HuH-7 (cell line): Measurements from ENCODE around the gene RBKS.
"Not testable (repeated sequence)": the region's sequence is repeated elsewhere in the genome, so short reads cannot be mapped to it uniquely, and the experiment has no call there.

ENCODE experiments used
- DNase-seq: peaks from one replicate; pipeline ENCODE4 v3.0.0; 2011; ENCODE audit warnings: low spot score

The RBKS gene

DNA sequence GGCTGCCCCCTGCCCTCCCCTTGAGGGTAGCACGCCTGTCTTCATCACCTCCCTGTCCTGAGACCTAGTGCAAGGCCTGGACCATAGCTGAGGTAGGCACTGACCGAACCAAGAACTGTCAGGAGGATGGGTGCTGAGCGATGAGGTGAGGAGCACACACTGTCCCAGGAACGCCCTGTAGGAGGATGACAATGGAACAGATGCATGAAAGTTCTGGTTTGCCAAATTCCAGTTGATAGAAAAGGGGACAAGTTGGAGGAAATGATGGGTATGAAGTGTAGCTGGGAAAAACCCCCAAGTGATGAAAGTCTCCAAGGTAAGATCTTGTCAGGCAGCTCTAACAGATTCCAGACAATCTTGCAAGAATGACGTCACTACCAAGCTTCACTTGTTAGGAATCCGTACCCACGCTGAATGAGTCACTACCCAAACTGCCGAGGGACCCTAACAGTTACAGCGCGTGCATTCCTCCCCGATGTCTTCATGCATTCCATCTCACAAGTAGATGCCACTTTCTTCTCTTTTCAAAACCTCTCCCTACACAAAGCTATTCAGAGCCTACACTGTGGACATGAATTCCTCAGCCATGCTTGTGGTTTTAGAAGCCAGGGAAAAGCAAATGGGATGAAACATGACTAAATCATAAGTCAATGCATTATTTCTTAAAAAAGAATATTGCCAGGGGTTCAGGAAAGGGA lies 91.1 kb downstream of the RBKS start:
- DNase-seq = no peak

DNA sequence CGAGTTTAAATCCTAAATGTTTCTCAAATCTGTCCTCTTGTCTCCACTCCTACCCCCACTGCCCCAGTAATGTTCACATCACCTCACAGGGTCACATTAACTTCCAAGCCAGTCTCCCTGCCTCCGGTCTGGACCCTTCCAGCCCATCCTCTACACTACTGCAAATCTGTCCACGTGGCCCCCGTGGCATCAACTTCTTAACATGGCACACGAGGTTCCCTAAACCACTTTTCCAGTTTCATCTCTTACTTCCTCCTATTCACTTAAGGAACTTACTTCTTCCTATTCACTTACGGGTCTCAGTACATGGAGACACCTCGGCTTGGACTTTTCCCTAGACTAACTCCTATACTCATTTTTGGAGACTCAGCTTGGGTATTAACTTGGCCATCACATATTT lies 91.7 kb downstream of the RBKS start:
- DNase-seq = no peak

DNA sequence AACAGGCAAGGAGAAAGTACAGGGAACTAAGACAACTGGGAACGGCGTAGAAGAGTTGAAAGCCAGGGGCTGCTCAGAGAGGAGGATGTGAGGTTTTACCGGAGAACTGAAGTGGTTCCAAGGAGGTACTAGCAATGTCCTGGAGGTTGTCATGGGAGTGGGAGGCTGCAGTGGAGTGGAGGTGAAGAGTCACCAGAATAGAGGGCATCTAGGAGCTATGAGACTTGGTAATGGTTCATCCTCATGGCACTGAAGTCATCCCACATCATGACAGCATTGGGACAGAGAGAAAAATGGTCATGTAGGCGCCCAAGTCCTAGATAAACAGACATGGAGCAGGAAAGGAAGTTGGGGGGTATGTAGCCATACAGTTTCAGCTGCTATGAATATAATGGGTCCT lies 92.3 kb downstream of the RBKS start:
- DNase-seq = no peak

DNA sequence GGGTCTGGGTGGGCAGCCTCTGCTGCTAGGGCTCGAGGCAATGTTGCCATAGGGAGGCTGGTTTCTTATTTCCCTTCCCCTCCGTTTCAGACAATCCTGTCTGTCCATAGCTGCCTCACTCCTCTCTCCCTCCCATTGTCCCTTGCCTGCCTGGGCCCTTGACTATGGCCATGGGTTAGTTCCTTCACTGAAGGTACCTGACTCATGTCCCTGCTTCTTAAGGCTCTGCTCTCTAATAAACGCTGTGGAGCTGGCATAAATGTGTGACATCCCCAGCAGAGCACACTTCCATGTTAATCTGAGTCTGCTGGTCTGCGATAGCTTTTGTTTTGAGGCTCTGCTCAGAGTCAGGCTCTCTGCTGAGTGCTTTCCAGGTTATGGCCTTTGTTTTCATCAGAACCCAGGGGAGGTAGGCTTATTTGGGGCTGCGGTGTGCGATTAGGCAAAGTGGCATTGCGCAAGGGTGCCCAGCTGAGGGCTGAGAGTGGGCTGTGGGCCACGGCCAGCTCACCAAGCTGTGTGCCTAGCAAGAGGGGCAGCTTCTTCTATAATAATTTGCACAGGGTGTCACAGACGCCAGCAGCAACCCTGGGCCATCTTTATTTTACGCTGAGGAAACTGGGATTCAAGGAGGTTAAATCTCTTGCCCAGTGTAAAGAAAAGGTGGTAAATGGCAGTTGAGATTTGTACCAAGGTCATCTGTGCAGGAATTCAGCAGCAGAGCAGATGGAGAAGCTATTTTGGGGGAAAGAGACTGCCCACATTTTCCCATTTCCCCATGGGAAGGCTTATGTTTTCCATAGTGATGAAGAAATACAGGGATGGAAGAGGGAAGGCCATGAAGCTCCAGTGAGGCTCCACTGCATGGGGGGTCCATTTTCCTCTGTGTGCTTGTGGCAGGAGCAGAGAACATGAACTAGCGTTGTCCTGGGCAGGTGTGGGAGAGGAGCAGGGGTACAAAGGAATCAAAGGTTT lies 93.1 kb downstream of the RBKS start:
- no peak for DNase-seq

GRCh38 chr2:27795868-27796277 lies 94.3 kb downstream of the RBKS start:
- no peak for DNase-seq

DNA sequence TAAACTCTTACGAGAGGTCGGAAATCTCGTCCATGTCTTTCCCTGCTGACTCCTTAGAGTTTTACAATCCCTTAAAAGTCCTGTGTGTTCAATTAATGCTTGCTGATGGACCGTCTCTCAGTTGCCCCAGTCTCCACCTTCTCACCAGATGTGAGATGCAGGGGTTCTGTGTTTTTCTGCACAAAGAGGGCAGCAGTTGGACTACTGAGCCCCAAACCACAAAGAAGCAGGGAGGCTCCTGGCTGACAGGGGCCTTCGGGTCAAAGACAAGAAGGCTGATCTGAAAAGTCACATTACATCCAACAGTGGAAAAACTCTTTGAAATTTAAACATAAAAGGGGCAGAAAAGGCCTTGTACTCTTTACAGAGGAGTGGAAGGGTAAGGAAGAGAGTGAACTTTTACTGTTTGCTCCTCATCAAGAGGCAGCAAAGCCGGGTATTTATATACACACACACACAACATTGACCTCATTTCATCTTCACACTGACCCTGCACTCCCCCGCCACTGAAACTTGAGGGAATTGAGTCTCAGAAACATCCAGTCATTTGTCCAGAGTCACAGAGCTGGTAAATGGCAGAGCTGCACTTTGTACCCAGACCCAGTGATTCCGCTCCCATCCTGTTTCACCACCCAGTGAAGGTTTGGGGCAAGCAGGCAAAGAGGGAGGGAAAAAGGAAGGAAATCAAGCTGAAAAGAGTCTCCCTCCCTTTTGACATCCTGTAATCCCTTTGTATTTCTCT lies 94.9 kb downstream of the RBKS start:
- peak; percentile 13 for DNase-seq

DNA sequence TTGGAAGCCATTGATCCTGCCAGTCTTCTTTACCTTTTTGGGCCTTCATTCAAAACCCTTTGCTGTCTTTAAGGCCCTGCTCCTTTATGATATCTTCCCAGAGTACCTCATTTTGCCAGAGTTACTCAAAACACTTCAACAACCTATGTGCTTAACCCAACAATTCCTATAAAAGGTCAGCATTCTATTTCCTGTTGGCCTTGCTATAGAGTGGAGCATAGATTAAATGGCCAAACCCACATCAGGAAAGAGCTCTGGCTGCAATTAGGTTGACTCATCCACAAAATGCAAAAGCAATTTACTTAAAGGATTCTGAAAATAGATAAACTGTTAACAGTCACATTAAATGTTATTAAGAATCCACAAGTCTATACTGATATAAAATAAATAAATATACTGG lies 97.4 kb downstream of the RBKS start:
- no peak for DNase-seq

- DNase-seq = no peak
These were observed 99.4 kb downstream of the RBKS start for GRCh38 chr2:27790796-27791195.

GRCh38 chr2:27782701-27783100 lies 107.5 kb downstream of the RBKS start:
- DNase-seq = no peak

DNA sequence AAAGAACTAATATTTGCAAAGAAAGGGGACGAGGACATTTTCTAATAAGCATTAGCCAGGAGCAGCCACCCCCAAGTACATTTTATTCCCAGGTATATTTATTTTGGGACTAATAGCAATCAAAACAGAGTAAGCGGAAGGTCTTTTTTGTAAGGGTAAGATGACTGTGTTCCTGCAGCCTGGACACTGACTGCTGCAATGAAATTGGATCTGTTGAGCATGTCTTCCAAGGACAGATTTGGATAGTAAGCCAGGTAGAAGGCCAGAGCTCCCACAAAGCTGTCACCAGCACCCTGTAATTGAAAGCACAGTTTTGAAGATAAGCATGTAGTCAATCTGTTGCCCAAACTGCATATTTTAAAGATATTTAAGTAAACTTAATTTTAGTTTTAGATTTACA lies 108.7 kb downstream of the RBKS start:
- no peak for DNase-seq

- DNase-seq = no peak
These were observed 110.7 kb downstream of the RBKS start for GRCh38 chr2:27779417-27780055.

- DNase-seq = no peak
These were observed 113.5 kb downstream of the RBKS start for GRCh38 chr2:27776696-27777095.

DNA sequence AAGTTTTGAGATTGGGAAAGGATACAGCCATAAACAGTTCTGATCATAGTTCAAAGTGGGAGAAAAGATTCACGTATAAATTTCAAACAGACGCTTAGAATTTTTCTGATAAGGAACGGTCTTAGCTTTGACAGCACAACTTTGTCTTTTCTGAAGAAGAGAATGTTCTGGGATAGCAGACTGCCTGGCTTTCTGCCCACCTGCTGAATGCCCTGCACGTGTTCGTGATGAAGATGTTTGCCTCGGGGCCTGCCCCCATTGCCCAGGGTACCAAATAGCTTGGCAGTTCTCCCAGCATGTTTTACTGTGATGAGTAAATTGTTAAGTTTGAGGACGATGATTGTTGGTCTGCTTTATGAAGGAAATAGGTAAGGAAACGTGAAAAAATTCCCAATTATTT lies 114.1 kb downstream of the RBKS start:
- DNase-seq = no peak

- DNase-seq = no peak
These were observed 116.2 kb downstream of the RBKS start for GRCh38 chr2:27773959-27774358.

- no peak for DNase-seq
These were observed 117.4 kb downstream of the RBKS start for GRCh38 chr2:27772804-27773203.

GRCh38 chr2:27771548-27772335 lies 118.4 kb downstream of the RBKS start, which contains the start of gene MRPL33:
MRPL33 (plus strand) TSS chr2:27771719; CDS start chr2:27771778, 59 bp downstream.
- peak; percentile 92 for DNase-seq

GRCh38 chr2:27771202-27771547 lies 119.0 kb downstream of the RBKS start:
- no peak for DNase-seq

DNA sequence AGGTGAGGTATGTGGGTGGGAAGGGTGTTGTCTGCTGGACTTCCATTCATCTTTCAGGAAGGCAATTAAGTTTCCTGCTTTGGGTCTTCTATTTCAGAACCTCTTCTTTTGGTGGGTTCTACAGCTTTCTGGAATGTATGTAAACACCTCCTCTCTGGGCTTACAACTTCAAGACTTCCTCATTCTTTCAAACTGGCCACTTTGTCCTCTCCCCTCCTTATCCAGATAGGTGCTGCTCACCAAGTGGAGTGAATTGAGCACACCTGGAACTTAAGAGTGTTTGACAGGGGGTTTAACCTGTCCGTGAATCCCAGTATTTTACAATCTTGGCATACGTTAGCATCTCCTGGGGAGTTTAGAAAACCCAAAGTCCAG lies 123.9 kb downstream of the RBKS start:
- DNase-seq = no peak

GRCh38 chr2:27765621-27766286 lies 124.4 kb downstream of the RBKS start:
- DNase-seq = no peak

- not testable (repeated sequence) for DNase-seq
These were observed 125.7 kb downstream of the RBKS start for GRCh38 chr2:27764526-27764925.

GRCh38 chr2:27763907-27764267 lies 126.3 kb downstream of the RBKS start:
- no peak for DNase-seq
